ENCODE data around the gene ALG11.
A peak's percentile ranks its signal among the peaks of the same experiment; 100 is the strongest.

The ALG11 gene

GRCh38 chr13:52005841-52006522 is 6.2 kb upstream of the ALG11 start:
- TF ChIP-seq GATA2 (IDR thresholded peaks at IDR 0.05; ENCODE audit: low read depth, low read length) (no peak), GATA3 (IDR thresholded peaks at IDR 0.05; ENCODE audit: low read depth, low read length) (no peak)

GRCh38 chr13:52006523-52007245 is 5.5 kb upstream of the ALG11 start:
- TF ChIP-seq GATA2 (IDR thresholded peaks at IDR 0.05; ENCODE audit: low read depth, low read length), result no peak

- TF ChIP-seq GATA2 (IDR thresholded peaks at IDR 0.05; ENCODE audit: low read depth, low read length) (no peak), GATA3 (IDR thresholded peaks at IDR 0.05; ENCODE audit: low read depth, low read length) (no peak)
Observed at GRCh38 chr13:52009946-52010345, 2.3 kb upstream of the ALG11 start.

GRCh38 chr13:52010890-52011631 is 1.1 kb upstream of the ALG11 start, which contains the start of gene ATP7B:
ATP7B (minus strand) TSS chr13:52011450; CDS start chr13:52011337, 113 bp downstream.
- TF ChIP-seq GATA3 (IDR thresholded peaks at IDR 0.05; ENCODE audit: low read depth, low read length) (no peak), GATA2 (IDR thresholded peaks at IDR 0.05; ENCODE audit: low read depth, low read length) (0 out of 2 replicates have a peak, but pooled peaks have one; percentile 16)

- TF ChIP-seq GATA3 (IDR thresholded peaks at IDR 0.05; ENCODE audit: low read depth, low read length) (no peak), GATA2 (IDR thresholded peaks at IDR 0.05; ENCODE audit: low read depth, low read length) (no peak)
Observed at GRCh38 chr13:52012512-52012836, 276 bp downstream of the ALG11 start.

- TF ChIP-seq GATA3 (IDR thresholded peaks at IDR 0.05; ENCODE audit: low read depth, low read length) (no peak), GATA2 (IDR thresholded peaks at IDR 0.05; ENCODE audit: low read depth, low read length) (no peak)
Observed at GRCh38 chr13:52016296-52016695, 4.1 kb downstream of the ALG11 start.

GRCh38 chr13:52020191-52020590 is 8.0 kb downstream of the ALG11 start:
- TF ChIP-seq GATA3 (IDR thresholded peaks at IDR 0.05; ENCODE audit: low read depth, low read length) (no peak), GATA2 (IDR thresholded peaks at IDR 0.05; ENCODE audit: low read depth, low read length) (no peak)

- TF ChIP-seq GATA3 (IDR thresholded peaks at IDR 0.05; ENCODE audit: low read depth, low read length) (no peak), GATA2 (IDR thresholded peaks at IDR 0.05; ENCODE audit: low read depth, low read length) (no peak)
Observed at GRCh38 chr13:52022356-52022755, 10.2 kb downstream of the ALG11 start.

- no peak for TF ChIP-seq GATA3 (IDR thresholded peaks at IDR 0.05; ENCODE audit: low read depth, low read length)
- no peak for TF ChIP-seq GATA2 (IDR thresholded peaks at IDR 0.05; ENCODE audit: low read depth, low read length)
Observed at GRCh38 chr13:52024481-52024880, 12.3 kb downstream of the ALG11 start, which contains the start of gene UTP14C. UTP14C (plus strand) TSS chr13:52024691; CDS start chr13:52028805, 4,114 bp downstream.

GRCh38 chr13:52025475-52026245 is 13.5 kb downstream of the ALG11 start:
- no peak for TF ChIP-seq GATA3 (IDR thresholded peaks at IDR 0.05; ENCODE audit: low read depth, low read length)
- TF ChIP-seq GATA2 (IDR thresholded peaks at IDR 0.05; ENCODE audit: low read depth, low read length), result no peak

GRCh38 chr13:52026246-52026626 is 14.0 kb downstream of the ALG11 start:
- TF ChIP-seq GATA2 (IDR thresholded peaks at IDR 0.05; ENCODE audit: low read depth, low read length) (no peak), GATA3 (IDR thresholded peaks at IDR 0.05; ENCODE audit: low read depth, low read length) (no peak)

GRCh38 chr13:52027832-52028231 is 15.6 kb downstream of the ALG11 start:
- TF ChIP-seq GATA2 (IDR thresholded peaks at IDR 0.05; ENCODE audit: low read depth, low read length), result no peak
- no peak for TF ChIP-seq GATA3 (IDR thresholded peaks at IDR 0.05; ENCODE audit: low read depth, low read length)

GRCh38 chr13:52029569-52029968 is 17.4 kb downstream of the ALG11 start:
- no peak for TF ChIP-seq GATA2 (IDR thresholded peaks at IDR 0.05; ENCODE audit: low read depth, low read length)
- TF ChIP-seq GATA3 (IDR thresholded peaks at IDR 0.05; ENCODE audit: low read depth, low read length), result no peak

GRCh38 chr13:52033039-52033438 is 20.8 kb downstream of the ALG11 start:
- no peak for TF ChIP-seq GATA2 (IDR thresholded peaks at IDR 0.05; ENCODE audit: low read depth, low read length)
